ENCODE data around the gene ECE2. TPM values are rescaled to one million over a fixed set of nuclear protein-coding genes. Genes with fewer than 3 reads are reported as not detected.
A peak's percentile ranks its signal among the peaks of the same experiment; 100 is the strongest.

ECE2 gene
- total RNA-seq, 1 experiment from 2014 or later: not detected

DNA sequence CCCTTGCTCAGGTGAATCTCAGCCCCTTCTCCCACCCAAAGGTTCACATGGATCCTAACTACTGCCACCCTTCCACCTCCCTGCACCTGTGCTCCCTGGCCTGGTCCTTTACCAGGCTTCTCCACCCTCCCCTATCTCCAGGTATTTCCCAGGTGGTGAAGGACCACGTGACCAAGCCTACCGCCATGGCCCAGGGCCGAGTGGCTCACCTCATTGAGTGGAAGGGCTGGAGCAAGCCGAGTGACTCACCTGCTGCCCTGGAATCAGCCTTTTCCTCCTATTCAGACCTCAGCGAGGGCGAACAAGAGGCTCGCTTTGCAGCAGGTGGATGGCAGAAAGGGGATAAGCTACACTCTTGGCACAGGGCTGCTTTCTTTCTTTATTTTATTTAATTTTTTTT lies 66.1 kb downstream of the ECE2 start:
- POLR2A ChIA-PET: interaction anchor here (1.4 kb wide), 1 partner anchor 27 kb away, joined by 4 read pairs; no protein-coding TSS in a partner anchor
- CTCF ChIA-PET: interaction anchor here (0.7 to 3.2 kb wide), 2 partner anchors 12 to 201 kb away, joined by 4 to 15 read pairs; no protein-coding TSS in a partner anchor
- intact Hi-C loops (cut with micrococcal nuclease): no loop called here
- Mint-ChIP-seq H3K27ac (ENCODE audit: low read depth, unreplicated experiment) (no peak overlapping the region), H3K27me3 (ENCODE audit: insufficient read depth, unreplicated experiment) (no peaks in the 10 kb centered on the region), H3K9me3 (ENCODE audit: unreplicated experiment) (no peaks in the 10 kb centered on the region), H3K4me1 (ENCODE audit: insufficient read depth, unreplicated experiment) (peaks cover 25% of the 10 kb centered on the region), H3K4me3 (ENCODE audit: unreplicated experiment) (no peak overlapping the region), H3K36me3 (ENCODE audit: insufficient read depth, unreplicated experiment) (peaks cover 28% of the 10 kb centered on the region)
- no TSS peak for BruUV-seq (replicated peaks)
- TF ChIP-seq, protein P1, sequence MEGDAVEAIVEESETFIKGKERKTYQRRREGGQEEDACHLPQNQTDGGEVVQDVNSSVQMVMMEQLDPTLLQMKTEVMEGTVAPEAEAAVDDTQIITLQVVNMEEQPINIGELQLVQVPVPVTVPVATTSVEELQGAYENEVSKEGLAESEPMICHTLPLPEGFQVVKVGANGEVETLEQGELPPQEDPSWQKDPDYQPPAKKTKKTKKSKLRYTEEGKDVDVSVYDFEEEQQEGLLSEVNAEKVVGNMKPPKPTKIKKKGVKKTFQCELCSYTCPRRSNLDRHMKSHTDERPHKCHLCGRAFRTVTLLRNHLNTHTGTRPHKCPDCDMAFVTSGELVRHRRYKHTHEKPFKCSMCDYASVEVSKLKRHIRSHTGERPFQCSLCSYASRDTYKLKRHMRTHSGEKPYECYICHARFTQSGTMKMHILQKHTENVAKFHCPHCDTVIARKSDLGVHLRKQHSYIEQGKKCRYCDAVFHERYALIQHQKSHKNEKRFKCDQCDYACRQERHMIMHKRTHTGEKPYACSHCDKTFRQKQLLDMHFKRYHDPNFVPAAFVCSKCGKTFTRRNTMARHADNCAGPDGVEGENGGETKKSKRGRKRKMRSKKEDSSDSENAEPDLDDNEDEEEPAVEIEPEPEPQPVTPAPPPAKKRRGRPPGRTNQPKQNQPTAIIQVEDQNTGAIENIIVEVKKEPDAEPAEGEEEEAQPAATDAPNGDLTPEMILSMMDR (IDR thresholded peaks at IDR 0.05; ENCODE audit: unreplicated experiment): no peak
- DNase-seq (ENCODE audit: unreplicated experiment): peak; percentile 87

Small RNA genes within 50 kb of the gene (microRNA-seq; reads per million reads assigned to microRNA genes)
- 0.53 reads per million for gene MIR1224

Other genes with a start within 250 kb of the ECE2 start
- gene HTR3D, start 244.3 kb upstream of the ECE2 start, total RNA-seq (2022): not detected in 2 replicates
- not detected in 2 replicates for gene HTR3C, start 223.0 kb upstream of the ECE2 start, total RNA-seq (2022)
- gene HTR3E, start 179.0 kb upstream of the ECE2 start, total RNA-seq (2022): not detected in 2 replicates
- 33.8 and 36.1 TPM in 2 replicates for gene EIF2B5, start 140.7 kb upstream of the ECE2 start, total RNA-seq (2022)
- gene DVL3, start 120.6 kb upstream of the ECE2 start, total RNA-seq (2022): 73.4 and 74.5 TPM in 2 replicates
- 280 and 301 TPM in 2 replicates for gene AP2M1, start 101.2 kb upstream of the ECE2 start, total RNA-seq (2022)
- gene ABCF3, start 89.8 kb upstream of the ECE2 start, total RNA-seq (2022): 62.7 and 73.9 TPM in 2 replicates
- gene VWA5B2, start 46.4 kb upstream of the ECE2 start, total RNA-seq (2022): not detected in 2 replicates
- gene ALG3, start 27.1 kb upstream of the ECE2 start, total RNA-seq (2022): 60.4 and 77.8 TPM in 2 replicates
- 4.9 and 10.1 TPM in 2 replicates for gene EEF1AKMT4, start 26.4 kb upstream of the ECE2 start, total RNA-seq (2022)
- 6.1 TPM in 2 replicates for gene CAMK2N2, start 14.5 kb upstream of the ECE2 start, total RNA-seq (2022)
- 275 and 284 TPM in 2 replicates for gene PSMD2, start 23.2 kb downstream of the ECE2 start, total RNA-seq (2022)
- 522 and 536 TPM in 2 replicates for gene EIF4G1, start 38.6 kb downstream of the ECE2 start, total RNA-seq (2022)
- 11.1 and 12.9 TPM in 2 replicates for gene FAM131A, start 61.6 kb downstream of the ECE2 start, total RNA-seq (2022)
- gene CLCN2, start 85.6 kb downstream of the ECE2 start, total RNA-seq (2022): 4.5 and 5.5 TPM in 2 replicates
- 81.5 and 91.5 TPM in 2 replicates for gene POLR2H, start 85.7 kb downstream of the ECE2 start, total RNA-seq (2022)
- gene THPO, start 102.2 kb downstream of the ECE2 start, total RNA-seq (2022): not detected in 2 replicates
- gene CHRD, start 104.0 kb downstream of the ECE2 start, total RNA-seq (2022): not detected in 2 replicates